Activated naive CD8-positive, alpha-beta T cell treated with anti-CD3 and anti-CD28 coated beads for 36 hours (primary cell): Measurements from ENCODE around the gene RHOV. TPM values are rescaled to one million over a fixed set of nuclear protein-coding genes. Genes with fewer than 3 reads are reported as not detected.

ENCODE experiments used
- DNase-seq: peaks from one replicate; pipeline ENCODE4 v3.0.0; 2021
- H3K27ac Mint-ChIP-seq: one replicate; pipeline ENCODE4 v1.8.0; 2022; ENCODE audit warnings: mild to moderate bottlenecking, moderate library complexity, mixed read lengths
- H3K27me3 Mint-ChIP-seq: one replicate; pipeline ENCODE4 v1.8.0; 2022; ENCODE audit warnings: mild to moderate bottlenecking, mixed read lengths
- H3K36me3 Mint-ChIP-seq: one replicate; pipeline ENCODE4 v1.8.0; 2021; ENCODE audit warnings: mild to moderate bottlenecking, mixed read lengths
- H3K4me1 Mint-ChIP-seq: one replicate; pipeline ENCODE4 v1.8.0; 2021; ENCODE audit warnings: mixed read lengths
- H3K4me3 Mint-ChIP-seq: one replicate; pipeline ENCODE4 v1.8.0; 2022; ENCODE audit warnings: mild to moderate bottlenecking, moderate library complexity, mixed read lengths
- H3K9me3 Mint-ChIP-seq: one replicate; pipeline ENCODE4 v1.8.0; 2022; ENCODE audit warnings: mixed read lengths
- total RNA-seq, 2 experiments: library from RNA; stranded (reverse); gene quantifications; one replicate each; pipeline ENCODE4 v1.2.3, GENCODE V29; 2021

The RHOV gene
- total RNA-seq, 2 experiments from 2014 or later, result 0.45 to 0.50 TPM

DNA sequence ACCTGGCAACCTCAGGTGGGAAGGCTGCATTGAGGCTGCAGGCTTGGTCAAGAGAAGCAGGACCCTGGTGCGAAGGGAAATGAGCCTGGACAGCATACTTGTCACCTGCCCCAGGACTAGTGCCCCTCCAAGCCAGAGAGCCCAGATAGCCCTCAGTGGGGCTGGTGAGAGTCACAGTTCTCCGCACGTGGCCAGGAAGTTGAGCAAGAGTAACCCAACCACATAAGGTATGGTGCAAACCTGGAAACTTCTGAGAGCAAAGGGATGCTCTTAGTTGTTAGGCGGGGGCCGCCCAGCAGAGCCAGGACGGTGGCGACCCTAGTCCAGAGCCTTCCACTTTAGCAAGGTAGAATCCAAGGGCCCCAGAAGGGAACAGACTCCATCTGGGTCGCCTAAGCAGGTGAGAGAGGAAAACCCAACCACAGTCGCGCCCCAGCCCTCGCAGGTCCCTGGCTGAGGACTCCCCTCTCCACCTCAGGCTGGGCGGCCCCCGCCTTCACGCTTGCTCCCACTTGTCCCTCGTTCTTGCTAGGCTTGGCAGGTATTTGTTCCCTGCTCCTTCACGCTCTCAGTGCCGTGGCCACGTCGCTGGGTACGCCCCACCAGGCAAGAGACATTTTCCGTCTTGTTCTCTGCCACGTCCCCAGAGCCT lies 19.1 kb upstream of the RHOV start:
- no peak for DNase-seq
- Mint-ChIP-seq H3K4me3 (no peak overlapping the region), H3K36me3 (peaks cover 6% of the 10 kb centered on the region)

DNA sequence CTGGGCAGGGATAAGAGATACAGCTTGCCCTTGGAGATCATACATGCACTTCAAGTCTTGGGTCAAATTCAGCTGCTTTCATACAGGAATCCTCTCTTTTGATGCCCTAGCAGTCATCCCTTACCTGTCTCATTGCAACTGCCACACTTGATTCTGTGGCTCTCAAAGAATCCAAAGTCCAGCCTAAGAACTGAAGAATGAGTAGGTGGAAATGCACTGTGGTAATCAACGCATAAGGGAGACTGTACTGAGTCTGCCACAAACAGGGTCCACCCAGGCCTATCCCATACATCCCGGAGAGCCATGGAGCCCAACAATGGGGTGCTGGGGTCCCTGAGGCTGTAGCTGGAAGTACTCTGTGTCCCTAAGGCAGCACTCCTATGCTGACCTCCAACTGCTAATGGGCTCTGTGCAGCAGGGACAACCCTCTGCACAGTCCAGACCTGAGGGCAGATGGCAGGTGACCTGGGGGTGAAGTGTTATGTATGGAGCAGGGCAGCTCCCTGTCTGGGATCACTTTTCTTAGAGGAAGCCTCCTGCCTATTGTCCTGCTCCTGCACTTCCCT lies 18.5 kb upstream of the RHOV start:
- Mint-ChIP-seq H3K4me3 (no peak overlapping the region), H3K36me3 (peaks cover 6% of the 10 kb centered on the region), H3K27ac (no peak overlapping the region), H3K9me3 (no peaks in the 10 kb centered on the region), H3K4me1 (peaks cover 28% of the 10 kb centered on the region), H3K27me3 (no peaks in the 10 kb centered on the region)
- no peak for DNase-seq

More for the DNA sequence above, 19.1 kb upstream of the RHOV start:
- Mint-ChIP-seq H3K27me3 (no peaks in the 10 kb centered on the region), H3K4me1 (peaks cover 32% of the 10 kb centered on the region), H3K27ac (no peak overlapping the region), H3K9me3 (no peaks in the 10 kb centered on the region)

DNA sequence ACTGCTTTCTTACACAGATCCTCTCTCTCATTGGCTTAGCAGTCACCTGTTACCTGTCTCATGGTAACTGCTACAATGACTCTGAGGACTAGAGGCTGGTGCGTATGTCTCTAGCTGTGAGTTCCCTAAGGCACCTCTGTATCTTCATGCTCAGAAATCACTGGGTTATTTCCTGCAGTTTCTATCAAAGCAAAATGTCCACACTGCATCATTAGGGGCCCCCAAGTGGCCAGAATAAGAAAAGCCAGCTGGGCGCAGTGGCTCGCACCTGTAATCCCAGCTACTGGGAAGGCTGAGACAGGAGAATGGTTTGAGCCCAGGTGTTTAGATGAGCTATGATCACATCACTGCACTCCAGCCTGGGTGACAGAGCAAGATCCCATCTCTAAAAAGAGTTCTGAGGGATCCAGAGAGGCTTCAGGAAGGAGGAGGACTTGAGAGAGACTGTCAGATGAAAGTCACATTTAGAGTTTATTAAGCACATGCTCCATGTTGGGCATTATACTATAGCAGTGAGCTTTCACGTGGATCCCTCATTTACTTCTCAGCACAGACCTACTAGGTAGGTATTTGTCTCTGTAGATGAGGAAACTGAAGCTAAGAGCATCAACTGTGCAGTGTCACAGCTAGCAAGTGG lies 17.9 kb upstream of the RHOV start:
- DNase-seq, result no peak
- Mint-ChIP-seq H3K4me1 (peaks cover 28% of the 10 kb centered on the region), H3K27me3 (no peaks in the 10 kb centered on the region), H3K36me3 (peaks cover 6% of the 10 kb centered on the region), H3K9me3 (no peaks in the 10 kb centered on the region), H3K4me3 (no peak overlapping the region), H3K27ac (no peak overlapping the region)

DNA sequence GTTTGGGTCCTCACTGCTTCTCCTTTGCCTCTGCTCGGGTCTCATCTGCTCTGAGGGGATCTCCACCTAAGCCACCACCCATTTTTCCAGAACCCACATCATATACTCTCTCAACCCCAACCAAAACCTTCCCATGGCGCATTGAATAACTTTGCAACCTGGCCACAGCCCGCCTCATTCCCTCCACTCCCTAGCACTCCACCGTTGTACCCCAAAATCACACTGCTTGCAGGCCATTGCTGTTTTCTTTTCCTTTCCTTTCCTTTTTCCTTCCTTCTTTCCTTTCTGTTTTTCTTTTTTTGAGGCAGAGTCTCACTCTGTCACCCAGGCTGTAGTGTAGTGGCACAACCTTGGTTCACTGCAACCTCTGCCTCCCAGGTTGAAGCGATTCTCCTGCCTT lies 17.1 kb upstream of the RHOV start:
- Mint-ChIP-seq H3K36me3 (peaks cover 5% of the 10 kb centered on the region), H3K4me3 (no peak overlapping the region), H3K4me1 (peaks cover 27% of the 10 kb centered on the region), H3K27ac (no peak overlapping the region), H3K9me3 (no peaks in the 10 kb centered on the region), H3K27me3 (no peaks in the 10 kb centered on the region)
- no peak for DNase-seq

DNA sequence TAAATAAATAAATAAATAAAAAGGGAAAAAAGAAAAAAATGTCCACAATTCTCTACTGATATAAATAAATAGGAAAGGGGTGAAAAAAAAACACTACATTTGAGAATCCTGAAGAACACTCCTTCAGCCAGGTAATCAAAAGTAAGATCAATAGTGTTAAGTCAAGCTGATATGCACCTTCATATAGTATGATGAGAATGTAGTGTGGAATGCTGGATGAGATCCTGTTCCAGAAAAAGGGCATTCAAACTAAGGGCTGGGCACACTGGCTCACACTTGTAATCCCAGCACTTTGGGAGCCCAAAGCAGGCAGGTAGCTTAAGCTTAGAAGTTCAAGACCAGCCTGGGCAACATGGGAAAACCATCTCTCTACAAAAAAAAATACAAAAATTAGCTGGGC lies 15.1 kb upstream of the RHOV start:
- no peak for DNase-seq
- Mint-ChIP-seq H3K4me1 (peaks cover 25% of the 10 kb centered on the region), H3K27ac (no peak overlapping the region), H3K9me3 (no peaks in the 10 kb centered on the region), H3K36me3 (no peaks in the 10 kb centered on the region), H3K27me3 (peaks cover 3% of the 10 kb centered on the region), H3K4me3 (no peak overlapping the region)

DNA sequence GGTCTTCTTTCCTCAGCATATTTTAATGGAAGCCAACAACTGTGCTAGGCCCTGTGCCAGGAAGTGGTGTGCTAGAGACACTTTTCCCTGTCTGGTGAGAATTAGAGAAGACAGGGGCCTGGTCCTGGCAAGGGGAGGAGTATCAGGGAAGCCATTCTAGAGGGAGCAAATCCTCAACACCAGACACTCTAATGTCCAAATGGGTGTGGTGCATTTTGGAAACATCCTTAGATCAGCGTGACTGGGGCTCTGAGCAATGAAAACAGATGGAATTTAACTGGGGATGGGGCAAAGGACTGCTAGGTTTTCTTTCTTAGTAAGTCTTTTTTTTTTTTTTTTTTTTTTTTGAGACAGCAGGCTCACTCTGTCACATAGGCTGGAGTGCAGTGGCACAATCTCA lies 12.6 kb upstream of the RHOV start:
- Mint-ChIP-seq H3K9me3 (no peaks in the 10 kb centered on the region), H3K4me1 (peaks cover 18% of the 10 kb centered on the region), H3K27ac (no peak overlapping the region), H3K4me3 (no peak overlapping the region), H3K36me3 (no peaks in the 10 kb centered on the region), H3K27me3 (peaks cover 3% of the 10 kb centered on the region)
- DNase-seq, result no peak

DNA sequence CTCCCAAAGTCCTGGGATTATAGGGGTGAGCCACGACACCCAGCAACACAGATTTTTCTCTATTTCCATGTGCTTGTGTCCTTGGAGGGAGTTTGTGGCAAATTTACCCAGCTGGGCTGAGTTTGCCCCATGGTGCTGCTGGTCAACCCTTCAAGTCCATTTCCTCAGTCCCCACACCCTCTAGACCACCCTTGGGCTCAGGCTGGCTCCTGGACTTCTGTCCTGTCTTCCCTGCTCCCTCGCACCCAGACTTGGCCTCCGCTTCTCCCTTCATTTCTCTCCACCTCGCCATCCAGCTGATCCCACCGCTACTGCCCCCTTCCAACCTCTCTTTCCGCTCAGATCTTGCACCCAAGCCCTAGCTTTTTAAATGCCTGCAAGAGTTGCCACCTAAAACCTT lies 7.3 kb upstream of the RHOV start:
- no peak overlapping the region for H3K4me3 Mint-ChIP-seq
- peaks cover 7% of the 10 kb centered on the region for H3K27me3 Mint-ChIP-seq
- no peak for DNase-seq
- H3K4me1 Mint-ChIP-seq, result peaks cover 21% of the 10 kb centered on the region
- H3K36me3 Mint-ChIP-seq, result no peaks in the 10 kb centered on the region
- no peaks in the 10 kb centered on the region for H3K9me3 Mint-ChIP-seq
- H3K27ac Mint-ChIP-seq, result no peak overlapping the region

DNA sequence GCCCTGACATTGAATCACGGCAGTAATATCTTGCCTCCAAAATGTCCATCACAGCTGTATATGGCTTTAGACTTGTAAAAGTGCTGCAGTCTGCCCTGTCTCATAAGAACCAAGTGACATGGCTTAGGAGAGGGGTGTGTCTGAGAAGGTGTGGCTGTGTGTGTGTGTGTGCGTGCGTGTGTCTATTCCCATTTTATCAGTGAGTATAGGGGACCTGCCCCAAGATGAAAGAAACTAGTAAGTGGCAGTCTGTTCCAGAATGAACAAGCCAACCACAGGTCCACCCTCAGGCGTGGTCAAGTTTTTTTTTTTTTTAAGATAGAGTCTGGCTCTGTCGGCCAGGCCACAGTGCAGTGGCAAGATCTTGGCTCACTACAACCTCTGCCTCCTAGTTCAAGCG lies 5.6 kb upstream of the RHOV start:
- Mint-ChIP-seq H3K36me3 (no peaks in the 10 kb centered on the region), H3K27ac (no peak overlapping the region), H3K4me3 (no peak overlapping the region), H3K4me1 (peaks cover 15% of the 10 kb centered on the region), H3K9me3 (no peaks in the 10 kb centered on the region), H3K27me3 (peaks cover 11% of the 10 kb centered on the region)
- no peak for DNase-seq

DNA sequence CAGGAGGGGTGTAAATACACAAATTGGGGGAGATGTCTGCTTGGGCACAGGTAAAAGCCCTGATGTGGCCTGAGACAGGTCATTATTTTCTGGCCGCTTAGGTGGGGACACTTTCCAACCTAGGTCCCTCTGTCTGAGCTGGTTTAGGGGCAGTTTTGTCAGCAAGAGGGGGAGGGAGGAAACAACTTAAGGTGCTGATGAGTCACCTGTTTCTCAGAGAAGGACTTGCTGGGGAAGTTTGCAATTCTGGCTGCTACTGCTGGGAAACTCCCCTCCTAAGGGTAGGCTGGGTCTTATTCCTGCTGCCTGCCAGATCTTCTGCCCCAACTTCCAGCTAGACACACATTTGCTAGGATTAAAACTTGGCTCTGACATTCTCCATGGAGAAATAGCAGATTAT lies 4.8 kb upstream of the RHOV start:
- H3K36me3 Mint-ChIP-seq, result no peaks in the 10 kb centered on the region
- H3K4me3 Mint-ChIP-seq, result no peak overlapping the region
- H3K27ac Mint-ChIP-seq, result no peak overlapping the region
- H3K27me3 Mint-ChIP-seq, result peaks cover 17% of the 10 kb centered on the region
- no peaks in the 10 kb centered on the region for H3K9me3 Mint-ChIP-seq
- peaks cover 10% of the 10 kb centered on the region for H3K4me1 Mint-ChIP-seq
- DNase-seq, result peak; percentile 41

DNA sequence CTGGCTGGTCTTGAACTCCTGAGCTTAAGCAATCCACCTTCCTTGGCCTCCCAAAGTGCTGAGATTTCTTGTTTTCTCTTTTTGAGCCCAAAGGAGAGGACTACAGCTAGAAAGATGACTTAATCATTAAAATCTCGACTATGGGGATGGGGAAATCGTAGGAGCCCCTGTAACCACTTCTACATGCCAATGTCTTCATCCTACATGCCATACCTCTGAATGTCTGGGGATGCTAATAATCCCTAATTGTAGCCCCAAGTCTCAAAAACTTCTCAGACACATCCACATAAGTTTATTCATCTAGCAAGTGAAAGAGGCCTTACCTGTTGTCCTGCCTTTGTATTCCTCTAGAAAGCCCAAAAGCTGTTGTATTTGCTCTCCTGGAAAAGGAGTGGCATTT lies 3.7 kb upstream of the RHOV start:
- Mint-ChIP-seq H3K27me3 (peaks cover 17% of the 10 kb centered on the region), H3K36me3 (no peaks in the 10 kb centered on the region), H3K4me1 (peaks cover 13% of the 10 kb centered on the region), H3K4me3 (no peak overlapping the region), H3K9me3 (no peaks in the 10 kb centered on the region), H3K27ac (no peak overlapping the region)
- no peak for DNase-seq

- no peak for DNase-seq
- H3K4me1 Mint-ChIP-seq, result peaks cover 26% of the 10 kb centered on the region
- H3K9me3 Mint-ChIP-seq, result no peaks in the 10 kb centered on the region
- no peaks in the 10 kb centered on the region for H3K36me3 Mint-ChIP-seq
- no peak overlapping the region for H3K4me3 Mint-ChIP-seq
- H3K27ac Mint-ChIP-seq, result no peak overlapping the region
- H3K27me3 Mint-ChIP-seq, result peaks cover 17% of the 10 kb centered on the region
These were observed 2.1 kb upstream of the RHOV start for GRCh38 chr15:40875991-40876730.

DNA sequence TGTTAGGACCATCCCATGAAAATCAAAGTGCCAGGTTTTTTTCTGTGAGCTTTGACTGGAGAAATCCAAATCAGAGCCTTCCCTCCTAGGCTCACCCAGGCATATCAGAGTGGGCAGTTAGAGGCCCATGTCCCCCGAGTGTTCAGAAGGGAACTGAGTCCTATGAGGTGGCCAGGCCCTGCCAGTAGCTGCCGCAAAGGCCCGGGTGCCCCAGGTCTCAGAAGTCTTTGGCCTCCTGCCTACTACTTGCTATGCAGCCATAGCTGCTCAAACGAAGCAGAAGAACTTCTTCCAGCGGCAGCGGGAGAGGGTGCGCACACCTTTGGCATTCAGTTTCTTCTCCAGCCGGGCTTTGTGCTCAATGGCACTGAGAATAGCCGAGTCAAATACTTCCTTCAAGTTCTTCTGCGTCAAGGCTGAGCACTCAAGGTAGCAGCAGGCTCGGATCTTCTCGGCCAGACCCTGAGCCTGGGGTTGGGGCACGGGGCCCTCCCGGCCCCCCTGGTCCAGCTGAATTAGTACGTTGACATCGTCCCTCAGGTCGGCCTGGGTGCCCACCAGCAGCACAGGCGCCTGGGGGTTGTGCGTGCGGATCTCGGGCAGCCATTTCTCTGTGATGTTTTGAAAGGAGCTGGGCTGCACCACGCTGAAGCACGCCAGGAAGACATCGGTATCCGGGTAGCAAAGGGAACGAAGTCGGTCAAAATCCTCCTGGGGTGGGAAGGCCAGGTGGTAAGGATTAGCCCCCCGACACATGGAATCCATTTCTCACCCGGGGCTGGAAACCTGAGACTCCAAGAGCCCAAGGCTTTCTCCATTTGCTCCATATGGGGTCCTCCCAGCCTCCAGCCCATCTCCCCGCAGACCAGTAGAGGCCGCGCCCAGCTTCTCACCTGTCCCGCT lies 992 bp downstream of the RHOV start:
- Mint-ChIP-seq H3K9me3 (no peaks in the 10 kb centered on the region), H3K36me3 (no peaks in the 10 kb centered on the region)

GRCh38 chr15:40871749-40872617 lies 2.1 kb downstream of the RHOV start:
- Mint-ChIP-seq H3K4me1 (peaks cover 18% of the 10 kb centered on the region), H3K4me3 (no peak overlapping the region), H3K27me3 (peaks cover 17% of the 10 kb centered on the region), H3K27ac (no peak overlapping the region), H3K36me3 (no peaks in the 10 kb centered on the region), H3K9me3 (no peaks in the 10 kb centered on the region)
- DNase-seq, result peak; percentile 31

More for the DNA sequence above, 992 bp downstream of the RHOV start:
- DNase-seq, result no peak
- peaks cover 17% of the 10 kb centered on the region for H3K27me3 Mint-ChIP-seq
- H3K27ac Mint-ChIP-seq, result no peak overlapping the region
- H3K4me3 Mint-ChIP-seq, result peak overlapping the region; percentile 70
- H3K4me1 Mint-ChIP-seq, result peaks cover 18% of the 10 kb centered on the region

DNA sequence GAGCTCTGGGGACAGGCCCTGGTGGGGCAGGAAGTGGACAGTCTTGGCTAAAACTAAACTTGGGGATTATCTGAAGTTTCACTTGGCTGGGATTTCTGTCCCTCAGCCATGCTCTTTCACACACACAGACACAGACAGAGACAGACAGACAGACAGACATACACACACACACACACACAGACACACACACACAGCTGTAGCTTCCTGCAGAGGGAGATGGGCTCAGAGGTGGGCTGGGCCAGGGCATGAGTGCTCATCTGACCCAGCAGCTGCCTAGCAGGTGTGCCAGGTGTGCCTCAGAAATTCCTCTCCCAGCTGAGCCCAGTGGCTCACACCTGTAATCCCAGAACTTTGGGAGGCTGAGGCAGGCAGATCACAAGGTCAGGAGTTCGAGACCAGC lies 3.3 kb downstream of the RHOV start:
- Mint-ChIP-seq H3K4me3 (no peak overlapping the region), H3K27me3 (peaks cover 11% of the 10 kb centered on the region), H3K4me1 (peaks cover 18% of the 10 kb centered on the region), H3K9me3 (no peaks in the 10 kb centered on the region), H3K27ac (no peak overlapping the region), H3K36me3 (no peaks in the 10 kb centered on the region)
- no peak for DNase-seq
